DMS 273 treated with DMSO at 0.1 percent for 48 hours (cell line): ENCODE data around the gene CCL13.
"Not testable (repeated sequence)": the region's sequence is repeated elsewhere in the genome, so short reads cannot be mapped to it uniquely, and the experiment has no call there.

Experiments
- DNase-seq: peaks from one replicate; lab custom pipeline; 2025; lab: John Stamatoyannopoulos, UW

CCL13 gene

DNA sequence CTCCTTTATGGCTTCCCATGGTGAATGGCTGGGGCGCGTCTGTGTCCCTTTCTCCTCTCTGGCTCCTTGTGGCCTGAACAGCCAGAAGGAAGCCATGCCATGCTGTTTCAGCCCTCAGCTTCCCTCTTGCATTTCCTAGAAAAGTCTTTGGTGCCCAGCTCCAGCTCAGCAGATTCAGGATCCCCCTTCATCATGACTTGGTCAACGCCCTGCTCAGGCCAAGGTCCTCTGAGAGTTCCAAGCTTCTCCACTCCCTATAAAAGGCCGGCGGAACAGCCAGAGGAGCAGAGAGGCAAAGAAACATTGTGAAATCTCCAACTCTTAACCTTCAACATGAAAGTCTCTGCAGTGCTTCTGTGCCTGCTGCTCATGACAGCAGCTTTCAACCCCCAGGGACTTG is at the start of gene CCL13:
Gene CCL13 (plus strand): TSS at position 287 of the 400 bp plus-strand sequence. CDS start 47 bp downstream, at position 334.
- no peak for DNase-seq

- DNase-seq, result no peak
These were observed 49.2 kb upstream of the CCL13 start for GRCh38 chr17:34307110-34307509.

GRCh38 chr17:34308371-34308770 is 47.9 kb upstream of the CCL13 start:
- no peak for DNase-seq

GRCh38 chr17:34311291-34311690 is 45.0 kb upstream of the CCL13 start:
- DNase-seq, result no peak

DNA sequence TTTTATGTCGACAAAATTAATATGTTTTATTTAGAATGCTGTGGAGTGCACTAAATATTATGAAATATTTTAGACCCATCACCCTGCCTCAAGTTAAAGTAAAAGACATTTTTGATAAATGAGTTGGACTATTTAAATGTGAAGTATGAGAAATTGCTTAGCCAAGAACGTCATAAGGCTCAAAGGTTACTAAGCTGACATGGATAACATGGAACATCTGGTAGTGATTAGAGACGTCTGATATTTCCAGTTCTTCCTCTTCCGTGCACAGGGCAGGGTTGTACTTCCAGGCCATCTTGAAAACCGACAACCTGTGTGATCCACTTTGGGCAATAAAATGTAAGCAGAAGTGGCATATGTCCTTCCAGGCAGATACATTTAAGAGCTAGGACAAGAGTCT is 44.2 kb upstream of the CCL13 start:
- no peak for DNase-seq

GRCh38 chr17:34313164-34313563 is 43.1 kb upstream of the CCL13 start:
- no peak for DNase-seq

- no peak for DNase-seq
These were observed 42.0 kb upstream of the CCL13 start for GRCh38 chr17:34314279-34314678.

GRCh38 chr17:34318474-34318873 is 37.8 kb upstream of the CCL13 start:
- no peak for DNase-seq

DNA sequence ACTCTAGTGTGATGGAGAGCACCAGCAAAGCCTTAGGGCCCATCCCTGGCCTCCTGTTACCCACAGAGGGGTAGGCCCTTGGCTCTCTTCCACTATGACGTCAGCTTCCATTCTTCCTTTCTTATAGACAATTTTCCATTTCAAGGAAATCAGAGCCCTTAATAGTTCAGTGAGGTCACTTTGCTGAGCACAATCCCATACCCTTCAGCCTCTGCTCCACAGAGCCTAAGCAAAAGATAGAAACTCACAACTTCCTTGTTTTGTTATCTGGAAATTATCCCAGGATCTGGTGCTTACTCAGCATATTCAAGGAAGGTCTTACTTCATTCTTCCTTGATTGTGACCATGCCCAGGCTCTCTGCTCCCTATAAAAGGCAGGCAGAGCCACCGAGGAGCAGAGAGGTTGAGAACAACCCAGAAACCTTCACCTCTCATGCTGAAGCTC is 37.2 kb upstream of the CCL13 start, which contains the start of gene CCL8:
Gene CCL8 (plus strand): TSS at position 397 of the 445 bp plus-strand sequence. CDS start 67 bp downstream, outside the sequence.
- no peak for DNase-seq

- DNase-seq, result no peak
These were observed 34.3 kb upstream of the CCL13 start for GRCh38 chr17:34321964-34322363.

DNA sequence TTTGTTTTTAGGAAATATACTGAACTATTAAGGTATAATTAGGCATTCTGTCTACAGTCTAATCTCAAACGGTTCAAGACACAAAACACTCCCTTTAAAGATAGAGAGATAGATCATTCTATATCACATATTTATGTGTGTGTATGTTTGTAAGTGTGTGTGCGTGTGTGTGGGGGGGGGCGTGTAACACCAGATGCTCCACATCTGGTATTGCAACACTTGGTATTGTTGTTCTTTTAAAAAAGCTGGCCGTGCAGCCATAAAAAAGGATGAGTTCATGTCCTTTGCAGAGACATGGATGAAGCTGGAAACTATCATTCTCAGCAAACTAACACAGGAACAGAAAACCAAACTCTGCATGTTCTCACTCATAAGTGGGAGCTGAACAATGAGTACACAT is 28.7 kb upstream of the CCL13 start:
- not testable (repeated sequence) for DNase-seq

GRCh38 chr17:34337701-34338100 is 18.6 kb upstream of the CCL13 start:
- no peak for DNase-seq

DNA sequence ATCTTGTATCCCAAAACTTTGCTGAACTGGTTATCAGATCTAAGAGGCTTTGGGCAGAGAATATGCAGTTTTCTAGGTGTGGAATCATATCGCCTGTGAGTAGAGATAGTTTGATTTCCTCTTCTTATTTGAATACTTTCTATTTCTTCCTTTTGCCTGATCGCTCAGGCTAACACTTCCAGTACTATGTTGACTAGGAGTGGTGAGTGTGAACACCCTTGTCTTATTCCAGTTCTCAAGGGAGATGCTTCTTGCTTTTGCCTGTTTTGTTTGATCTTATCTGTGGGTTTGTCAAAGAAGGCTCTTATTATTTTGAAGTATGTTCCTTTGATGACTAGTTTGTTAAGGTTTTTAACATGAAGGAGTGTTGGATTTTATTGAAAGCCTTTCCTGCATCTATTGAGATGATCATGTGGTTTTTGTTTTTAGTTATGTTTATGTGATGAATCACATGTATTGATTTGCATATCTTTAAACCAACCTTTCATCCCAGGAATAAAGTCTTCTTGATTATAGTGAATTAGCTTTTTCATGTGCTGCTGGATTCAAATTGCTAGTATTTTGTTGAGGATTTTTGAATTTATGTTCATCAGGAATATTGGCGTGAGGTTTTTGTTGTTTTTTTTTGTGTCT is 17.0 kb upstream of the CCL13 start:
- no peak for DNase-seq

- DNase-seq, result no peak
These were observed 14.4 kb upstream of the CCL13 start for GRCh38 chr17:34341916-34342315.

DNA sequence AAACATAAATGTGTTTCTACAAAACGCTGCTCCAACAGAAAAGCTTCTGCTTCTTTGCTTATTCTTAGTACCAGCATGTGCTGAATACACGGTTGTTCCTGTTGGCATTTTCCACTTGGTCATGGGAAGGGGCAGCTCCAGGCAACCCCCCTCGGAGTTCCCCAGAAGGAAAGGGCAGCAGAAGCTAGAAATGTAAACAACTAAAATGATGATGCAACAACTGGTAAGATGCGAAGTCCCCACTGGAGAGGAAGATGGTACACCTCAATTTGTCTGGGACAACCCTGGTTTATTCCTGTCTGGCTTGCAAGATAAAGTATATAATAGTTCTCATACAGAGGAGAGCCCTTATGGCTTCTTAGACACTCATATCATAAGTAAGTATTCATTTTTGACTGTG is 9.2 kb upstream of the CCL13 start:
- no peak for DNase-seq

GRCh38 chr17:34349751-34350150 is 6.5 kb upstream of the CCL13 start:
- no peak for DNase-seq

- no peak for DNase-seq
These were observed 5.2 kb upstream of the CCL13 start for GRCh38 chr17:34351096-34351495.

DNA sequence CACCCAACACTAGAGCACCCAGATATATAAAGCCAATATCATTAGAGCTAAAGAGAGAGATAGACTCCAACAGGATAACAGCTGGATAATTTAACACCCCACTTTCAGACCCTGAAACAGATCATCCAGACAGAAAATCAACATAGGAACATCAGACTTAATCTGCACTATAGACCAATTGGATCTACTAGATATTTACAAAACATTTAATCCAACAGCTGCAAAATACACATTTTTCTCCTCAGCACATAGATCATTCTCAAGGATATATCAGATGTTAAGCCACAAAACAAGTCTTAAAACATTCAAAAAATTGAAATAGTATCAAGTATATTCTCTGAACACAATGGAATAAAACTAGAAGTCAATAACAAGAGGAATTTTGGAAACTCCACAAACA is 4.1 kb upstream of the CCL13 start:
- DNase-seq, result no peak

DNA sequence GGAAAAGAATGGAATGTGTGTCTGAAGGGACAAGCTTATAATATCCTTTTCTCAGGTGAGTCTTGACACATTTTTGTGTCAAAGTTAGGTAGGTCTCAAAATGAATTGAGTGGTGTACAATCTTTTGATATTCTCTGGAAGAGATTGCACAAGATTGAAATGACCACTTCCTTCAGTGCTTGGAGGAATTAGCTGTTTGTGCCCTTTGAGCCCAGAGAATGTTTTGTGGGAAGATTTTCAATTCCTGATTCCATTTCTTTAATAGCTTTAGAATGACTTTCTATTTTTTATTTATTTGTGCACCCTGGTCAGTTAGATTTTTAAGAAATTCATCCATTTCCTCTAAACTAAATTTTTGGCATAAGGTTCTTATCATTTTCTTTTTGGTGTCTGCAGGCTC is 1.6 kb upstream of the CCL13 start:
- DNase-seq, result no peak

- no peak for DNase-seq
These were observed 1.1 kb downstream of the CCL13 start for GRCh38 chr17:34357398-34357797.

- no peak for DNase-seq
These were observed 2.4 kb downstream of the CCL13 start for GRCh38 chr17:34358631-34359030.

DNA sequence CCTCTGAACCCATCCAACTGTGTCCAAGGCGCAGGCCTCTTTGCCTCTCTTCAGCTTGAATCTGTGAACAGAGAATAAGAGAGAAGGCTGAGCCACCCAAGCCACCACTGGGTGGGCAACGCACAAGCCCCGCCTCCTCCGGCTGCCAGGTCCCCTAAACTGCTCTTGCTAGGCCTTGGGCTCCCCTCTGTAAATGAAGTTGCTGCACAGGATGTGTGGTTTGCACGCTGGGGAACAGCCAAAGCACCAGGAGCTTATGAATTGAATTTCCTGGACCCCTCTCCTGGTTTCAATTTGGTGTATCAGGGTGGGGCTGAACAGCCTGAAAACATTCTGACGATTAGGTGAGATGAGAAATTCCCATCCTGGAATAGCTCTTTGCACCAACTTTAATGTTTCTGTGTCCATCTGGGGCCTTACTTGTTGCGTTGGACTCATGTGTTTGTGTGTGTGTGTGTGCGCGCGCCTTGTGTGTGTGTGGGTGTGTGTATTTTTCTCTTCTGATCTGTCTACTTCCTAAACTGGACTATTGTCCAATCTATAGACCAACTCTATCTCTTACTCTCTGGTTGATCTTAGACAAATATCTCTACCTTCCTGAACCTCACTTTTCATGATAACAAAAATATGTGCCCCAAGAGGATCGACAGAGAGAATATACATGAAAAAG is 4.5 kb downstream of the CCL13 start:
- no peak for DNase-seq

GRCh38 chr17:34361478-34362061 is 5.3 kb downstream of the CCL13 start:
- DNase-seq, result peak; percentile 68
